Measurements from ENCODE around the gene WFS1.

GRCh38 chr4:6335040-6335590 is 65.5 kb downstream of the WFS1 start:
- TF ChIP-seq GATA2 (IDR thresholded peaks at IDR 0.05; ENCODE audit: low read depth, low read length) (no peak), GATA3 (IDR thresholded peaks at IDR 0.05; ENCODE audit: low read depth, low read length) (no peak)
